HCT116 (cell line): ENCODE results near the gene RASSF3. TPM values are rescaled to one million over a fixed set of nuclear protein-coding genes. Genes with fewer than 3 reads are reported as not detected.

Experiments
- ATAC-seq: fragments of 200-7000 bp; cut with Tn5 transposase; 2 replicates; pipeline ENCODE4 v1.9.1; 2020; ENCODE audit warnings: mild to moderate bottlenecking, moderate library complexity
- BruUV-seq: library from RNA; stranded (reverse); fragments of 400-500 nt; replicated peaks from 2 replicates; lab custom pipeline; 2021; lab: Mats Ljungman, UMichigan
- CTCF ChIA-PET: fragments of 300-600 bp; sonication (Branson Sonifier 250); formaldehyde crosslinking; loops from one replicate; lab custom pipeline; 2021; ENCODE audit warnings: antibody characterized with exemption; lab: Charles Lee
- POLR2A ChIA-PET: fragments of 300-600, 350-600 bp; sonication (Branson Sonifier 250); formaldehyde crosslinking; loops from one replicate; lab custom pipeline; 2021; ENCODE audit warnings: antibody characterized with exemption; lab: Charles Lee
- RAD21 ChIA-PET, 2 experiments: fragments of 300-600 bp; sonication (Branson Sonifier 250); formaldehyde crosslinking; loops; one replicate each; lab custom pipeline; 2023; ENCODE audit warnings: low total read pairs in 2 of 2; ENCODE audit not compliant: uncharacterized antibody in 2 of 2, unreplicated experiment in 2 of 2, low non-redundant PET in 1 of 2; lab: Charles Lee
- DNase-seq: peaks from one replicate; pipeline ENCODE4 v3.0.0-alpha.2; 2010; ENCODE audit warnings: low read depth, low spot score
- H2AFZ ChIP-seq: fragments of 200-600 bp; shearing (Covaris generic), sonication (generic); 2 replicates; pipeline ENCODE4 v1.6.1; 2017; ENCODE audit warnings: low read depth, mixed run types, mixed read lengths, antibody characterized with exemption, low read length; ENCODE audit not compliant: poor library complexity, severe bottlenecking
- H3K27ac ChIP-seq: 2 replicates; pipeline ENCODE4 v1.5.1; 2012; ENCODE audit warnings: low read depth, low read length
- H3K27me3 ChIP-seq: fragments of 200-600 bp; sonication (generic); 2 replicates; pipeline ENCODE4 v1.6.1; 2016; ENCODE audit warnings: mixed run types, low read length, mixed read lengths; ENCODE audit not compliant: insufficient read depth
- H3K36me3 ChIP-seq, 2 experiments: fragments of 200-500 bp in 1 of 2; fragments of 200-600 bp in 1 of 2; sonication (Bioruptor generic) in 1 of 2; sonication (generic) in 1 of 2; 2 replicates each; pipeline versions ENCODE4 v1.5.1 to v1.6.1; 2014 to 2016; ENCODE audit warnings: low read length in 2 of 2, inconsistent platforms in 1 of 2, mixed read lengths in 1 of 2, mixed run types in 1 of 2; ENCODE audit not compliant: insufficient read depth in 2 of 2, control insufficient read depth in 1 of 2
- H3K4me1 ChIP-seq, 2 experiments: fragments of 200-600 bp in 1 of 2; sonication (generic) in 1 of 2; 2 replicates each; pipeline versions ENCODE4 v1.5.1 to v1.6.1; 2012 to 2017; ENCODE audit warnings: low read length in 2 of 2, inconsistent platforms in 1 of 2, mild to moderate bottlenecking in 1 of 2, mixed read lengths in 1 of 2, mixed run types in 1 of 2, moderate library complexity in 1 of 2; ENCODE audit not compliant: insufficient read depth in 2 of 2, control insufficient read depth in 1 of 2
- H3K4me2 ChIP-seq: fragments of 200-600 bp; sonication (generic); 2 replicates; pipeline ENCODE4 v1.6.1; 2017; ENCODE audit warnings: mixed run types, low read length, mixed read lengths
- H3K4me3 ChIP-seq, 2 experiments: fragments of 200-600 bp in 1 of 2; sonication (generic) in 1 of 2; replicated peaks in 1 of 2; 2 replicates each; pipeline ENCODE4 v1.5.1; 2011 to 2016; ENCODE audit warnings: low read length in 2 of 2, control low read depth in 1 of 2, low read depth in 1 of 2, mild to moderate bottlenecking in 1 of 2, mixed read lengths in 1 of 2, mixed run types in 1 of 2
- H3K79me2 ChIP-seq: fragments of 200-600 bp; sonication (generic); 2 replicates; pipeline ENCODE4 v1.6.1; 2017; ENCODE audit warnings: mild to moderate bottlenecking, mixed run types, low read length, moderate library complexity, mixed read lengths; ENCODE audit not compliant: insufficient read depth
- H3K9ac ChIP-seq: fragments of 200-600 bp; sonication (generic); 2 replicates; pipeline ENCODE4 v1.6.1; 2016; ENCODE audit warnings: low read length, mixed read lengths
- H3K9me2 ChIP-seq: fragments of 200-600 bp; sonication (generic), shearing (Covaris generic); 2 replicates; pipeline ENCODE4 v1.6.1; 2017; ENCODE audit warnings: mixed run types, mild to moderate bottlenecking, moderate library complexity; ENCODE audit not compliant: insufficient read depth
- H3K9me3 ChIP-seq, 2 experiments: fragments of 200-500 bp in 1 of 2; fragments of 200-600 bp in 1 of 2; sonication (Bioruptor generic) in 1 of 2; sonication (generic) in 1 of 2; 2 replicates each; pipeline ENCODE4 v1.6.1; 2014 to 2017; ENCODE audit warnings: low read length in 2 of 2, mixed read lengths in 2 of 2, inconsistent platforms in 1 of 2, low read depth in 1 of 2, mild to moderate bottlenecking in 1 of 2, mixed run types in 1 of 2, moderate library complexity in 1 of 2; ENCODE audit not compliant: control insufficient read depth in 1 of 2, insufficient read depth in 1 of 2
- H4K20me1 ChIP-seq: fragments of 200-600 bp; sonication (generic), shearing (Covaris generic); 2 replicates; pipeline ENCODE4 v1.6.1; 2017; ENCODE audit warnings: mixed run types, mild to moderate bottlenecking, moderate library complexity; ENCODE audit not compliant: insufficient read depth
- CEBPB ChIP-seq: IDR thresholded peaks from 2 replicates; pipeline ENCODE4 v1.6.1; 2012; ENCODE audit warnings: low read depth
- EGR1 ChIP-seq: IDR thresholded peaks from 2 replicates; pipeline ENCODE4 v1.6.1; 2012; ENCODE audit warnings: low read depth
- ELF1 ChIP-seq: IDR thresholded peaks from 2 replicates; pipeline ENCODE4 v1.6.1; 2012; ENCODE audit warnings: low read depth, borderline replicate concordance
- EZH2 ChIP-seq: fragments of 200-600 bp; sonication (generic); IDR thresholded peaks from 2 replicates; pipeline ENCODE4 v1.6.1; 2017; ENCODE audit warnings: antibody characterized with exemption, mixed run types
- EZH2phosphoT487 ChIP-seq: fragments of 200-600 bp; IDR thresholded peaks from 2 replicates; pipeline ENCODE4 v1.6.1; 2018; ENCODE audit warnings: antibody characterized with exemption, borderline replicate concordance
- FOSL1 ChIP-seq: IDR thresholded peaks from 2 replicates; pipeline ENCODE4 v1.6.1; 2012; ENCODE audit warnings: low read depth
- JUND ChIP-seq: IDR thresholded peaks from 2 replicates; pipeline ENCODE4 v1.6.1; 2012
- POLR2A ChIP-seq: IDR thresholded peaks from 2 replicates; pipeline ENCODE4 v1.7.0; 2011; ENCODE audit warnings: borderline replicate concordance; ENCODE audit not compliant: insufficient read depth, insufficient read length; ENCODE audit errors: extremely low read depth
- RAD21 ChIP-seq: IDR thresholded peaks from 2 replicates; pipeline ENCODE4 v1.6.1; 2012; ENCODE audit warnings: low read depth, mild to moderate bottlenecking
- SIN3A ChIP-seq: IDR thresholded peaks from 2 replicates; pipeline ENCODE4 v1.6.1; 2012; ENCODE audit warnings: low read depth
- TCF7L2 ChIP-seq: IDR thresholded peaks from 2 replicates; pipeline ENCODE4 v1.7.0; 2011; ENCODE audit warnings: borderline replicate concordance, inconsistent platforms; ENCODE audit not compliant: insufficient read depth, insufficient read length; ENCODE audit errors: extremely low read depth
- YY1 ChIP-seq: IDR thresholded peaks from 2 replicates; pipeline ENCODE4 v1.6.1; 2011; ENCODE audit warnings: low read length, low read depth, moderate library complexity, mild to moderate bottlenecking; ENCODE audit not compliant: insufficient replicate concordance; ENCODE audit errors: extremely low read depth
- intact Hi-C: fragments of 100-400 bp; cut with micrococcal nuclease; formaldehyde crosslinking; loops from 2 replicates; pipeline ENCODE4 v1.10.0; 2022
- total RNA-seq: library from RNA; stranded (reverse); gene quantifications from one replicate; pipeline ENCODE4 v1.2.1, GENCODE V29; 2021; ENCODE audit not compliant: unreplicated experiment
- TF ChIP-seq, protein P1 (sequence below): IDR thresholded peaks from 2 replicates; pipeline ENCODE4 v1.6.1; 2012
- TF ChIP-seq, protein P2 (sequence below): IDR thresholded peaks from 2 replicates; pipeline ENCODE4 v1.6.1; 2012; ENCODE audit warnings: low read depth
- TF ChIP-seq, protein P3 (sequence below), 3 experiments: fragments of 200-600 bp in 1 of 3; sonication (generic) in 1 of 3; IDR thresholded peaks in 2 of 3; conservative IDR thresholded peaks in 1 of 3; 2 replicates each; pipeline ENCODE4 v1.5.1; 2012 to 2017; ENCODE audit warnings: low read depth in 2 of 3, low read length in 2 of 3, antibody characterized with exemption in 1 of 3, borderline replicate concordance in 1 of 3, control low read depth in 1 of 3, mild to moderate bottlenecking in 1 of 3, mixed read lengths in 1 of 3, mixed run types in 1 of 3, moderate library complexity in 1 of 3; ENCODE audit not compliant: insufficient read depth in 1 of 3

RASSF3 gene
- total RNA-seq, 1 experiment from 2014 or later = 67.1 TPM

DNA sequence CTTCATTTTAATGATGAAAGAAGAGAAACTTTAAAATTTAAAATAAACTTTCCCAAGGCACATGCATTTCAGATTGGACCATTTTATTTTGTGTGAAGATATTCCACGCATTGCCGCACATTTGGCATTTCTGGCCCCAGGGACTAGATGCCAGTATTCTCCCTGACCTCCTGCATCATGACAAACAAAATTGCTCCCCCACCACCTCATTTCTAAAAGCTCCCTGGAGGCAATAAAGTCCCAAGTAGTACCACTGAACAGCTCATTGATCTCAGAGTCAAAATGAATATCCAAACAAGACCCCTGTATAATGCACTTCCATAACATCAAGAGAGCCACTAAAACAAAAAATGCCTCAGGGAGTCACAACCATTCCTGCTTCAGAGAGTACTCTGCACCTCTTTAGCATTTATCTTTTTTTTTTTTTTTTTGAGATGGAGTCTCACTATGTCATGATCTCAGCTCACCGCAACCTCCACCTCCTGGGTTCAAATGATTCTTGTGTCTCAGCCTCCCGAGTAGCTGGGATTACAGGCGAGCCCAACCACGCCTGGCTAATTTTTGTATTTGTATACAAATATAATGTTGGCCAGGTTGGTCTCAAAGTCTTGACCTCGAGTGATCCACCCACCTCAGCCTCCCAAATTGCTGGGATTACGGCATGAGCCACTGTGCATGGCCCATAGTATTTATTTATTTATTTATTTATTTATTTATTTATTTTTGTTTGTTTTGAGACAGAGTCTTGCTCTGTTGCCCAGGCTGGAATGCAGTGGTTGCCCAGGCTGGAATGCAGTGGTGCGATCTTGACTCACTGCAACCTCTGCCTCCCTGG, 48.8 kb upstream of the RASSF3 start:
- H3K36me3 ChIP-seq = no peaks in the 10 kb centered on the region
- H4K20me1 ChIP-seq = no peaks in the 10 kb centered on the region
- BruUV-seq = no TSS peak
- no peaks in the 10 kb centered on the region for H3K9me2 ChIP-seq
- H3K27me3 ChIP-seq = no peaks in the 10 kb centered on the region
- no peak overlapping the region for H3K4me2 ChIP-seq
- H3K9ac ChIP-seq = no peak overlapping the region
- TF ChIP-seq, protein P1, sequence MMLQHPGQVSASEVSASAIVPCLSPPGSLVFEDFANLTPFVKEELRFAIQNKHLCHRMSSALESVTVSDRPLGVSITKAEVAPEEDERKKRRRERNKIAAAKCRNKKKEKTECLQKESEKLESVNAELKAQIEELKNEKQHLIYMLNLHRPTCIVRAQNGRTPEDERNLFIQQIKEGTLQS = no peak
- TF ChIP-seq SIN3A (no peak), JUND (no peak), EZH2 (no peak), POLR2A (no peak), YY1 (no peak), CEBPB (no peak), EGR1 (no peak), RAD21 (no peak), ELF1 (no peak), EZH2phosphoT487 (no peak), FOSL1 (no peak), TCF7L2 (no peak)
- TF ChIP-seq, protein P2, sequence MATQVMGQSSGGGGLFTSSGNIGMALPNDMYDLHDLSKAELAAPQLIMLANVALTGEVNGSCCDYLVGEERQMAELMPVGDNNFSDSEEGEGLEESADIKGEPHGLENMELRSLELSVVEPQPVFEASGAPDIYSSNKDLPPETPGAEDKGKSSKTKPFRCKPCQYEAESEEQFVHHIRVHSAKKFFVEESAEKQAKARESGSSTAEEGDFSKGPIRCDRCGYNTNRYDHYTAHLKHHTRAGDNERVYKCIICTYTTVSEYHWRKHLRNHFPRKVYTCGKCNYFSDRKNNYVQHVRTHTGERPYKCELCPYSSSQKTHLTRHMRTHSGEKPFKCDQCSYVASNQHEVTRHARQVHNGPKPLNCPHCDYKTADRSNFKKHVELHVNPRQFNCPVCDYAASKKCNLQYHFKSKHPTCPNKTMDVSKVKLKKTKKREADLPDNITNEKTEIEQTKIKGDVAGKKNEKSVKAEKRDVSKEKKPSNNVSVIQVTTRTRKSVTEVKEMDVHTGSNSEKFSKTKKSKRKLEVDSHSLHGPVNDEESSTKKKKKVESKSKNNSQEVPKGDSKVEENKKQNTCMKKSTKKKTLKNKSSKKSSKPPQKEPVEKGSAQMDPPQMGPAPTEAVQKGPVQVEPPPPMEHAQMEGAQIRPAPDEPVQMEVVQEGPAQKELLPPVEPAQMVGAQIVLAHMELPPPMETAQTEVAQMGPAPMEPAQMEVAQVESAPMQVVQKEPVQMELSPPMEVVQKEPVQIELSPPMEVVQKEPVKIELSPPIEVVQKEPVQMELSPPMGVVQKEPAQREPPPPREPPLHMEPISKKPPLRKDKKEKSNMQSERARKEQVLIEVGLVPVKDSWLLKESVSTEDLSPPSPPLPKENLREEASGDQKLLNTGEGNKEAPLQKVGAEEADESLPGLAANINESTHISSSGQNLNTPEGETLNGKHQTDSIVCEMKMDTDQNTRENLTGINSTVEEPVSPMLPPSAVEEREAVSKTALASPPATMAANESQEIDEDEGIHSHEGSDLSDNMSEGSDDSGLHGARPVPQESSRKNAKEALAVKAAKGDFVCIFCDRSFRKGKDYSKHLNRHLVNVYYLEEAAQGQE = no peak
- TF ChIP-seq, protein P3, sequence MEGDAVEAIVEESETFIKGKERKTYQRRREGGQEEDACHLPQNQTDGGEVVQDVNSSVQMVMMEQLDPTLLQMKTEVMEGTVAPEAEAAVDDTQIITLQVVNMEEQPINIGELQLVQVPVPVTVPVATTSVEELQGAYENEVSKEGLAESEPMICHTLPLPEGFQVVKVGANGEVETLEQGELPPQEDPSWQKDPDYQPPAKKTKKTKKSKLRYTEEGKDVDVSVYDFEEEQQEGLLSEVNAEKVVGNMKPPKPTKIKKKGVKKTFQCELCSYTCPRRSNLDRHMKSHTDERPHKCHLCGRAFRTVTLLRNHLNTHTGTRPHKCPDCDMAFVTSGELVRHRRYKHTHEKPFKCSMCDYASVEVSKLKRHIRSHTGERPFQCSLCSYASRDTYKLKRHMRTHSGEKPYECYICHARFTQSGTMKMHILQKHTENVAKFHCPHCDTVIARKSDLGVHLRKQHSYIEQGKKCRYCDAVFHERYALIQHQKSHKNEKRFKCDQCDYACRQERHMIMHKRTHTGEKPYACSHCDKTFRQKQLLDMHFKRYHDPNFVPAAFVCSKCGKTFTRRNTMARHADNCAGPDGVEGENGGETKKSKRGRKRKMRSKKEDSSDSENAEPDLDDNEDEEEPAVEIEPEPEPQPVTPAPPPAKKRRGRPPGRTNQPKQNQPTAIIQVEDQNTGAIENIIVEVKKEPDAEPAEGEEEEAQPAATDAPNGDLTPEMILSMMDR (IDR thresholded peaks at IDR 0.05 in 2 of 3, conservative IDR thresholded peaks at IDR 0.05 in 1 of 3; ENCODE audit: borderline replicate concordance in 1 of 3, insufficient read depth in 1 of 3, low read depth in 2 of 3, low read length in 2 of 3) = no peak
- TF ChIP-seq, all 23 proteins: peak for 0
- H3K4me3 ChIP-seq = no peak overlapping the region
- ATAC-seq (no peak), DNase-seq (no peak)
- ChIA-PET POLR2A (no interaction called here), RAD21 (no interaction called here), CTCF (interaction anchor here (1.5 to 3.3 kb wide), 2 partner anchors 12 to 134 kb away, joined by 3 to 8 read pairs; no protein-coding TSS in a partner anchor)
- no peaks in the 10 kb centered on the region for H3K9me3 ChIP-seq
- H3K27ac ChIP-seq = no peak overlapping the region
- no peaks in the 10 kb centered on the region for H3K79me2 ChIP-seq
- intact Hi-C loops = no loop called here
- peaks cover 9 to 12% of the 10 kb centered on the region in 2 experiments; a peak in 3 of 4 replicates for H3K4me1 ChIP-seq
- H2AFZ ChIP-seq = no peak overlapping the region
